Measurements from ENCODE around the gene SLC22A23.

The SLC22A23 gene

GRCh38 chr6:3314621-3315467, 142.0 kb downstream of the SLC22A23 start:
- FAIRE-seq, result no peak

DNA sequence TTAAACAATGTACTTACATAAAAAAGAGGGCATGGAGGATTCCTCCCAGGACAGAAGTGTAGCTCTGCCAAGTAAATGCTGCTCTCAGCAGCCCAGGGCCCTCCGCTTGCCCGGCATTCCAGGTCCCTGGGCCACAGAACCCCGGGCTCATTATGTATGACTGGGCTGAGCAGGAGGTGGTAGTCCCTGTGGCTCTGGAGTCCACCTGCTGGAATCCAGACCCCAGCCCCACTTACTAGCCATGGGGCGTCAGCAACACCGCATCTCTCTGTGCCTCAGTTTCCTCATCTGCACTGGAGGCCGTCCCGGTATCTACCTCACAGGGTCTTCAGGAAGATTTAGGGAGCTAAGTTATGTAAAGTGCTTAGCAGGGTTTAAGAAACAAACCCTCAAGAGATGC, 142.7 kb downstream of the SLC22A23 start:
- FAIRE-seq, result no peak

DNA sequence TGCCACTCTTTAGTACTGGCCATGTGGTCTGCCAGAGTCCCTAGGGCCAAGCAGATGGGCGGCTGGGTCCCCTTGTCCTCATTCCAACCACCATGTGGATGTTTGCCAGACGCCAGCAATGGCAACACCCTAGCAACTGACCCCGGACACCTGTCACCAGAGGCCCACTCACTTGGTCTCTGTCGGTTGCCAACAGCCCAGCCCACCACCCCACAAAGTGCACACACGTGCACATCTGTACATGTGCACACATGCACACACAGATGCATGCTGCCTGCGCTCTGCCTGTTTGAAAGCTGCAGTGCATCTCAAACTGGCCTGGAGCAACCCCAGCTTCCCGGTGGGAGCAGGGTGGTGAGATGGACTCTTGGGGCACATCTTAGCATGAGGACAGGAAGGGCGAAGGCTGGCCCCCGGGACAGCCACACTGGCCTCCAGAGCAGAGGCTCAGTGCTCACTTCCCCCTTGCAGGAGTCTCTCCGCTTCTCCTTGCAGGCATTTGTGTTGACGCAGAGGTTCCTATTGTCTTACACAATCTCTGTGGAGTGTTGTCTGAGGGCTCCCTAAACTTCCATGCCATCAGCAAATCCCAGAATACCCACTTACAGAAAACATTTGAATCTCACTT, 144.1 kb downstream of the SLC22A23 start:
- FAIRE-seq, result no peak

DNA sequence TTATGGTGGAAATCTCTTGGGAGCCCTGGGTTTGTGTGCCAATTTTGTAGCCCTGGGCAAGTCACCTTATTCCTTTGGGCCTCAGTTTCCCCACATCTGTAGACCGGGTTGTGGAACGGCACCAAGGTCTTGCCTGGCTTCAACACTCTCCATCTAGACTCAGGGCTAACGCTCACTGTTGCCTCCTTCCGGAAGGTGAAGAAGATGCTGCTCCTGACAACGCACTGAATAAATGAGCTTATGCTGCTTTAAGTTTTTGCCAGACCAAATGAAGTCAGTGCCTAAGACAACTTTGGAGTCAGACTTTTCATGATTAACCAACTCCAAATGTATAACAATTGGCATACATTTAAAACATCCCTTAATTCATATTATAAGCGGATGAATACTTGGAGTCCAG, 145.0 kb downstream of the SLC22A23 start:
- no peak for FAIRE-seq

DNA sequence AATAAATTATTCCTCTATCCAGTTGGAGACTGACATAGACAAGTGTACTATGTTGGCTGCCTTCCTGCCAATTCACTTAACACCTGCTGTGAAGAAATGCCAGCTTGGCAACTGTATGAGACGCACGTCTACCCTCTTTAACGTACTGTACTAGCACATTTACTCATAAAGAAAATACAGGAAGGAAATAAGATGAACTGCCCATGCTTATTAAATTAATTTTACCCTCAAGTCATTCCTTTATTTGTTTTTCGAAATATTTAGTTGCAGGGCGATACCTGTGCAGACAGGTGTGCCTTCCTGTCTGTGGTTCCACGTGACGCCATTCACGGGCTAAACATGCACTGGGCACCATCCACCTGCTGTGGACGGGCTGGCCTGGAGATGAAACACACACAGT, 146.1 kb downstream of the SLC22A23 start:
- FAIRE-seq, result no peak

DNA sequence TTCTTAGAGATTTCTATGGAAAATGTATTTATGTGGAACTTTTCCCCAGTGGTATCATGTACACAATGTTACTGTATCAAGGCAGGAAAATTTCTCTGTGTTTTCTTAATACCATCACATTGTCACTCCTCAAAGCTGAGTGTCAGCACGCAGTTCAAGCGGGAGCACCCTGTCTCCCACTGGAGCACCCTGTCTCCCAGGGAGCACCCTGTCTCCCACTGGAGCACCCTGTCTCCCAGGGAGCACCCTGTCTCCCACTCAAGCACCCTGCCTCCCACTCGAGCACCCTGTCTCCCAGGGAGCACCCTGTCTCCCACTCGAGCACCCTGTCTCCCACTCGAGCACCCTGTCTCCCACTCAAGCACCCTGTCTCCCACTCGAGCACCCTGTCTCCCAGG, 146.8 kb downstream of the SLC22A23 start:
- no peak for FAIRE-seq

GRCh38 chr6:3309391-3310050, 147.3 kb downstream of the SLC22A23 start:
- FAIRE-seq, result no peak

DNA sequence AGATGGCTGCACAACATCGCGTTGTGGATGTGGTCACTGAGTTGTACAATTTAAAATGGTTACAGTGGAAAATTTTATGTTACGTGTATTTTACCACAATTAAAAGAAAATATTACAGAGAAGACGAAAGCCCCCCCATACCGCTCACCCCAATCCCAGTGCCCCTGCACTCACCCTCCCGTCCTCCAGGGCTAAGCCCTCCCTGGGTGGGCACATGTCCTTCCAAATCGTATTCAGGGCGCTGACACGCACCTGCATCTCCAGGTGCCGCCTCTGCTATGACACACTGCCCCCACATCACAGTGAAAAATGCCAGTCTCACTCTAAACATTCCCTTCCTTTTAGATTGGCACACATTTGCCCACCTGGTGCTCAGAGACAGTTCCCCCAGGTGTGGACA, 148.7 kb downstream of the SLC22A23 start:
- no peak for FAIRE-seq

DNA sequence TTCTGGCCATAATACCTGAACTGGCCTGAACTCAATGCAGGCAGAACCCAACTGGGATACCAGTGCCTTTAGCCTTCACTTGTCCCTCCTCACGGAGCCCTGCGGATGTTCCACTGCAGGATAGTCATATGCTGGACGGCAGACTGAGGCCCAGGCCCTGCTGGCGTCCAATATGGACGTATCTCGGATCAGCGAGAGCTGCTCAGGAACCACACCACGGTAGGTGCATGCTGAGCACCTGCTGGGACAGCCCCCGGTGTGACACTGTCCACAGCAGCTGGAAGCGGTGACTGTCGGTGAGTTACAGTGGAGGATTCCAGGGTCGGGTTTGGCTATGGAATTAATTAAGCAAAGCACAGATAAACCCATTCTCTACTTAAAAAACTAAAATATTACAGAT, 149.4 kb downstream of the SLC22A23 start:
- FAIRE-seq, result no peak

- FAIRE-seq, result no peak
Observed at GRCh38 chr6:3306848-3307247, 150.0 kb downstream of the SLC22A23 start.

DNA sequence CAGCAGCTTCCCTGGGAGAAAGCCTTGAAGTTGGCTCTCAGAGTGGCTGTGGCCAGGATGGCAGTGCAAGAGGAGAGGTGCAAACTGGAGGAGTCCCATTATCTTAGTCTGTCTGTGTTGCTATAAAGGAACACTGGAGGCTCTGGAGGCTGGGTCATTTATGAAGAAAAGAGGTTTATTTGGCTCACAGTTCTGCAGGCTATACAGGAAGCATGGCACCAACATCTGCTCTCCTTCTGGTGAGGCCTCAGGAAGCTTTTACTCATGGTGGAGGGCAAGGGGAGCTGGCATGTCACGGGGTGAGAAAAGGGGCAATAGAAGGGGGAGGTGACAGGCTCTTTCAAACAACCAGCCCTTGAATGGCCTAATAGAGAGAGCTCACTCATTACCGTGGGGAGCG, 151.0 kb downstream of the SLC22A23 start:
- no peak for FAIRE-seq

GRCh38 chr6:3305216-3305565, 151.7 kb downstream of the SLC22A23 start:
- no peak for FAIRE-seq

DNA sequence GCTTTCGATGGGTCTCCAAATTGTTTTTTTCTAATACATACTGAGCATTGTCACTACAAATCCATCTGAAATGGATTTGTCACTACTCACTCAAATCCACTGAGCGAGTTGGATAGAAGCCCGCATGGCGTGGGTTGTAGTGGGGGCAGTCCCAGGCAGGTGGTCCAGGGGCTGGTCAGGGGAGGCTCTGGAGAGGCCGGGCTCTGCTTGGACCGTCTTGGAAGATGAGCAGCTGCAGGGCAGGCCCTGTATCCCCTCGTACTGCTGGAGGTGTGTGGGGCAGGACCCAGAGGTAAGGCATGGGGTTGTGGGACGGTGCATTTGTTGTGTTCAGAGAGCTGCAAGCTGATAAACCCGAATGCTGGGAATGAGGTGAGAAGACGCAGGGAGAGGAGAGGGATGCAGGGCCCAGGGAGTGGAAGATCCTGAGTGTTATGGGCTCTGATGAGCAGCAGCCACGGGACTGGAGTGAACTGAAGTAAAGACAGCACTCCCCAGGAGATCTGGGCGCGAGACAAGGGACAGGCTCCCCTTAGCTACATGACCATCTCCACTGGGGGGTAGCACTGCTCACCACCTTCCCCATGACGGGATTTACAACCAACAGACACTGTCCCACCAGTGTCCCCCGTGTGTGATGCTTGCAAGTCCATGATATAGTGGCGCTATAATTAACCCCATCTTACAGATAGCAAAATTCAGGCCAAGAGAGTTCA, 152.2 kb downstream of the SLC22A23 start:
- no peak for FAIRE-seq

- FAIRE-seq, result no peak
Observed at GRCh38 chr6:3303795-3304411, 152.9 kb downstream of the SLC22A23 start.

- no peak for FAIRE-seq
Observed at GRCh38 chr6:3301506-3301905, 155.3 kb downstream of the SLC22A23 start.

GRCh38 chr6:3299221-3299620, 157.6 kb downstream of the SLC22A23 start:
- FAIRE-seq, result no peak

- no peak for FAIRE-seq
Observed at GRCh38 chr6:3297909-3298308, 158.9 kb downstream of the SLC22A23 start.

DNA sequence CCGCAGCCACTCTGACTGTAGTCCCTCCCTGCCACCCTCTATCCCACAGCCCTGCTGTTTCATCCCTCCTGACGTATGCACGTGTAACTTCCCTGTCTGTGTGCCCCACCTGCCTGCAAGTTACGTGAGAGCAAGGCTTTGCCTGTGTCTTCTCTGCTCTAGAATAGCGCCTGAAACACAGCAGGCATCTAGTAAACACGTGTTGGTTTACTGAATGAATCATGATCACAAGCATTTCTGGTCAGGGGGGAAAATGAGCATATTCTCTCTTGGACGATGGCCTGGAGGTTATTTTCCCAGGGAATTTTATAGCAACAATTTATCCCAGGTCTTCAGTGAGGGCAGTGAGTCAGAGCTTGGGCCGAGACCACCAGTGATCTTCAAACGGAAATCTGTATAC, 159.8 kb downstream of the SLC22A23 start:
- FAIRE-seq, result no peak

GRCh38 chr6:3296537-3296936, 160.3 kb downstream of the SLC22A23 start:
- FAIRE-seq, result no peak

- FAIRE-seq, result no peak
Observed at GRCh38 chr6:3296078-3296477, 160.8 kb downstream of the SLC22A23 start.

- FAIRE-seq, result no peak
Observed at GRCh38 chr6:3294921-3295871, 161.7 kb downstream of the SLC22A23 start.

DNA sequence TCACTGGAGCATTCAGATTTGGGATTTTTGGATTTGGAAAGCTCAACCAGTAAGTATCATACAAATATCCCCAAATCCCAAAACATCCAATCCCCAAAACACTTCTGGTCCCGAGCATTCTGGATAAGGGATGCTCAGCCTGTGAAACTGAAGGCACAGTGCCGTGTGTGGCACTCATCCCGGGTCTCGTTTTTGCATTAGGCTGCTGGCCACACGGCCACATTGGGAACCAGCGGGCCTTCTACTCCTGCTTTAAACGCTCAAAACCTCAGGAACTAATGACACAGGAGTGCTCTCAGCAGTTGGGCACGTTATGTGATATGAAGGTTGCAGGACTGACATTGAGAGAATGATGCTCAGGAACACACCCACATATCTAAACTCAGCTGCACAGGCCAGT, 162.5 kb downstream of the SLC22A23 start:
- FAIRE-seq, result no peak

All from islet of Langerhans (tissue), 1 donor.